GM12875 (cell line): ENCODE data around the gene AFP.
"Not testable (repeated sequence)": the region's sequence is repeated elsewhere in the genome, so short reads cannot be mapped to it uniquely, and the experiment has no call there.

Experiments
- H3K4me3 ChIP-seq: one replicate; pipeline ENCODE4 v1.5.1; 2011; ENCODE audit warnings: low read depth, low read length, control low read depth
- CTCF ChIP-seq: IDR thresholded peaks from 2 replicates; pipeline ENCODE4 v1.5.1; 2011; ENCODE audit warnings: low read depth, mild to moderate bottlenecking, control low read depth, inconsistent platforms, low read length, moderate library complexity, borderline replicate concordance; ENCODE audit not compliant: insufficient read depth

Gene AFP

GRCh38 chr4:73435984-73436383, at the start of gene AFP:
TSS of gene AFP (plus strand) at chr4:73436221. CDS start at chr4:73436263, 42 bp downstream.
- no peak within 1 kb of the TSS for H3K4me3 ChIP-seq
- TF ChIP-seq CTCF = no peak

GRCh38 chr4:73387552-73387951, 48.5 kb upstream of the AFP start:
- no peak for TF ChIP-seq CTCF
- H3K4me3 ChIP-seq = no peak overlapping the region

GRCh38 chr4:73388887-73389286, 47.1 kb upstream of the AFP start:
- TF ChIP-seq CTCF = no peak
- H3K4me3 ChIP-seq = no peak overlapping the region

- H3K4me3 ChIP-seq = not testable (repeated sequence)
Observed at GRCh38 chr4:73389663-73390062, 46.4 kb upstream of the AFP start.

- no peak for TF ChIP-seq CTCF
- no peak overlapping the region for H3K4me3 ChIP-seq
Observed at GRCh38 chr4:73391774-73392173, 44.2 kb upstream of the AFP start.

GRCh38 chr4:73392936-73393335, 43.1 kb upstream of the AFP start:
- no peak for TF ChIP-seq CTCF
- no peak overlapping the region for H3K4me3 ChIP-seq

- H3K4me3 ChIP-seq = no peak overlapping the region
Observed at GRCh38 chr4:73396304-73396703, 39.7 kb upstream of the AFP start.

More at GRCh38 chr4:73396304-73396703, 39.7 kb upstream of the AFP start:
- TF ChIP-seq CTCF = no peak
